Right lung (tissue), 10 donors: ENCODE results near the gene DNAJC25. TPM values are rescaled to one million over a fixed set of nuclear protein-coding genes. Genes with fewer than 3 reads are reported as not detected.
"Not testable (repeated sequence)": the region's sequence is repeated elsewhere in the genome, so short reads cannot be mapped to it uniquely, and the experiment has no call there.

Experiments
- DNase-seq, 2 donors: peaks; one replicate each; pipeline ENCODE4 v3.0.0-alpha.2; 2013
- long read RNA-seq, 8 donors: transcript quantifications; one replicate each; lab custom pipeline, GENCODE V29; 2026
- polyA plus RNA-seq, 5 donors: library from polyadenylated mRNA; unstranded; fragments of 120-200 nt; gene quantifications; one replicate each; pipeline versions ENCODE4 v1.2.1 to v1.2.3, GENCODE V29; 2013; ENCODE audit warnings: inconsistent platforms in 1 of 5, low replicate concordance in 1 of 5; ENCODE audit not compliant: insufficient read length in 5 of 5, insufficient read depth in 1 of 5

DNAJC25 gene
- 10 to 100 TPM; 11.2 to 14.8 (median 13.5) TPM for polyA plus RNA-seq
- long read RNA-seq, donor 1, transcript DNAJC25-201 (4 exons, 2,268 nt), result major isoform, 6 of 15 reads
- long read RNA-seq, donor 1, partial matches to known transcripts, result 6 of 15 reads
- long read RNA-seq, donor 1, other reads (novel, unspliced or antisense), result 0 of 15 reads
- long read RNA-seq, donor 2, partial matches to known transcripts, result 0 of 1 reads
- long read RNA-seq, donor 2, other reads (novel, unspliced or antisense), result 0 of 1 reads
- long read RNA-seq, donor 3, partial matches to known transcripts, result 0 of 4 reads
- long read RNA-seq, donor 3, other reads (novel, unspliced or antisense), result 0 of 4 reads
- long read RNA-seq, donor 4, partial matches to known transcripts, result 0 of 3 reads
- long read RNA-seq, donor 4, other reads (novel, unspliced or antisense), result 0 of 3 reads
- long read RNA-seq, donor 5, partial matches to known transcripts, result 12 of 17 reads
- long read RNA-seq, donor 5, other reads (novel, unspliced or antisense), result 0 of 17 reads
- long read RNA-seq, donor 6, transcript DNAJC25-201 (4 exons, 2,268 nt), result major isoform, 5 of 8 reads
- long read RNA-seq, donor 6, partial matches to known transcripts, result 0 of 8 reads
- long read RNA-seq, donor 6, other reads (novel, unspliced or antisense), result 0 of 8 reads
- long read RNA-seq, donor 7, transcript DNAJC25-201 (4 exons, 2,268 nt), result major isoform, 5 of 9 reads
- long read RNA-seq, donor 7, partial matches to known transcripts, result 0 of 9 reads
- long read RNA-seq, donor 7, other reads (novel, unspliced or antisense), result 0 of 9 reads
- long read RNA-seq, donor 8, partial matches to known transcripts, result 0 of 4 reads
- long read RNA-seq, donor 8, other reads (novel, unspliced or antisense), result 0 of 4 reads

GRCh38 chr9:111631214-111631971 lies at the start of gene DNAJC25:
Gene DNAJC25 (plus strand): TSS chr9:111631334. CDS start chr9:111631408, 74 bp downstream.
- DNase-seq, result peak; percentile 97

GRCh38 chr9:111582888-111583287 lies 48.2 kb upstream of the DNAJC25 start:
- no peak for DNase-seq

DNA sequence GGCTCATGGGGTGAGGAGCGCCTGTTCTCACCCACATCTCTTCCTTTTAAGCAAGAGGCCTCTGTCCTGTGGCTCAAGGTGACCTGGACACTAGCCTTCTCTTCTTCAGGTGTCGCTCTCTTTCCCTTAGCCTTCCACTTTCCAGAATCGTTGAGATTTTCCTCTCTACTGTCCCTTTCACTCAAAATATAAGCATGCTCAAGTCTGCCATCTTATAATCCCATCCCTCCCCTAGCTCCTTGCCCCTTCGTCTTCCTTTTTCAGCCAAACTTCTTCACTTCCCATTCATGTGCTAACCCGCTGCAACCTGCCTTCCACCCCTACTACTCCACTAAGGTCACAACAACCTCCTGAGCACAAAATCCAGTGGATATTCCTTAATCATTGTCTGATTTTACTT lies 44.8 kb upstream of the DNAJC25 start:
- no peak for DNase-seq

GRCh38 chr9:111588846-111589245 lies 42.3 kb upstream of the DNAJC25 start:
- DNase-seq, result no peak

- peak; percentile 54 to 61 for DNase-seq
These were observed 33.0 kb upstream of the DNAJC25 start for GRCh38 chr9:111597852-111598732.

DNA sequence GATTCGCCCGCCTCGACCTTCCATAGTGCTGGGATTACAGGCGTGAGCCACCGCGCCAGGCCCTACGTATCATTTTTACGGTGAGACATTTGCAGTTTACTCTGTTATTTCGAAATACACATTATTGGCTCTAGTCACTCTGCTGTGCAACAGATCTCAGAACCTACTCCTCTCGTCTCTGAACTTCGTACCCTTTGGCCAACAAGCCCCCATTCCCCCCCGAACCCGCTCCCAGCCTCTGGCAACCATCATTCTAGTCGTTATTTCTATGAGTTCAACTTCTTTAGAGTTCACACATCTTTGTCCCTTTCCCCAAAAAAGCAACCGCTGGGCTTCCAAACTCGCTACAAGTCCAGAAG lies 32.4 kb upstream of the DNAJC25 start:
- DNase-seq, result peak in 1 of 2 donors; percentile 60

DNA sequence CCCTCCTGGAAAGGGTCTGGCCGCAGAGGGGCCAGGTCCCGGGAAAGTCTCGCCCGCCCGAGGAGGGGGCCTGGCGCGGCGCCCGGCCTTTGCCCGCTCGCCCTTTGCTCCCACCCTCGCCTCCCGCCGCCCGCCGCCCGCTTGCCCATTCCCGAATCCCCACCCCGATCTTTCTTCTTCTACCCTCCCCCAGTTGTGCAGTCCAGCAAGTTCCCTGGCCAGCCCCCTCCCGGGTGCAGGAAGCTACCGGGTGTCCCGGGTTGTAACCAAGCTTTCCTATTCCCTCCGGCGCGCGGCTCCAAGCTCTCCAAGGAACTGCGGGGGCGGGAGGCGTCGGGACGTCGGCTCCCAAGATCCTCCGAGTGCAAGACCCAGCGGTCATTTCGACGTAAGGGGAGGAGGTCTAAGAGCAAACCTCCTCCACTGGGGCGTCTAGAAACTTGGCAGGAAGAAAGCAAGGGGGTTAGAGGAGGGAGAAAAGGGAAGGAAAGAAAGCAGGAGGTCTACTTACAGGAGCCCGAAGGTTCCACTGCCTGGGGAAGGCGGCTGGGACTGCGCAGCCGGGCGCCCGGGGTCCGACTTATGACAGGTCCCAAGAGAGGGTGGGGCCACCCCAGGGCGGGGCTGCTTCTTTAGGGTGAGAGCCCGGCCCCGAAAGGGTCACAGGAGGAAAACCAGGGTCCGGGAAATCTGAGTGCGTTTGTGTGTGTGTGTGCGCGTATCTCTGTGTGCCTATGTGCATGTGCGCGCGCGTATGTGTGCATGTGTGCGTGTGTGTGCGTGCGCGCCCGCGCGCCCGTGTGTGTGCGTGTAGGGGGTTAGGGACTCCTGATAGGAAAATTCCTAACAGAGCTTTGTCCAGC lies 31.8 kb upstream of the DNAJC25 start, which contains the start of gene PTGR1:
TSS of gene PTGR1 (minus strand) at position 556 of the 863 bp plus-strand sequence. CDS start 2,225 bp downstream, outside the sequence.
- DNase-seq, result peak; percentile 85 to 86

DNA sequence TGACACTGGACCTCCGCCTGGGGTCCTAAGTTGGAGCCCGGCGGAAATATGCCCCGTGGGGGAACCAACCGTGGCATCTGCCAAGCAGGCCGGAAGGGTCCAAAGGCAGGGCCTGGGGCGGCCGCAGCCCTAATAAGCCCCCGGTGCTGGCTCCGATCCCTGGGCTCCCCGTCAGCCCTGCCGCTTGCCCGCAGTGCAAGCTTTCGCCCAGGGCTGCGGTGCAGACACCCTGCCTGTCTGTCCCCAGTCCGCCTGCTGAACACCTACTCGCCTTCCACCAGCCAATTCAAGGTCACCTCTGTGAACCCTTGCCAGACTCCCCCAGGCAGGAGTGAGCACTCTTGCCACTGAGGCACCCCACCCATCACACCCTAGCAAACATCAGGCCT lies 31.2 kb upstream of the DNAJC25 start:
- no peak for DNase-seq

DNA sequence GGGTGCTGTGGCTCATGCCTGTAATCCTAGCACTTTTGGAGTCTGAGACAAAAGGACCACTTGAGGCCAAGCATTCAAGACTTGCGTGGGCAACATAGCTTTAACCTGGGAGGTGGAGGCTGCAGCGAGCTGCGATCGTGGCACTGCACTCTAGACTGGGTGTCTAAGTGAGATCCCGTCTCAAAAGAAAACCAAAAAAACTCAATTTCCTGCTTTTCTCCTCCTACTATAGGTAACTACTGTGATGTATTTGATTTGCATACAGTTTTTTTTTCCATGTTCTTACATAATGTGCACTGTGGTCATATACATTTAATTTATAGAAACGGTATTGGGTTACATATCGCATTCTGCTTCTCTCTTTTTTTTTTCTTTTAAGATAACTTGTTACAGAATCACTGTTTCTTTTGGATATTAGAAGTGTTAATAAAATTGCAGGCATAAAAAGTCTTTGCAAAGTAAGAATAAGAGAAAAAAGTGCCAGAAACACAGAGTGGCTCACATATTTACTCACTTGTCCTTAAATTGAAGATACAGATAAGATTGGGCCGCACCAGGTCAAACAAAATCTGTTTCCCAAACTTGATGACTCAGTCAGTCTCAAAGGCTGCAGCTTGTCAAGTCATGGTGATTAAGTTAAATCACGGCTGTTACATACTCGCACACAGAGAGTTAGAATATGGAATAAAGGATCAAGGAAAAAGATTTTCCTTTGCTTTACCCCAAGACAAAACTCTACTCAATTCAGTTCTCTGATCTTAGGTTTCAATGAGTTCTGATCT lies 29.7 kb upstream of the DNAJC25 start:
- no peak for DNase-seq

GRCh38 chr9:111603041-111603440 lies 28.1 kb upstream of the DNAJC25 start:
- DNase-seq, result no peak

DNA sequence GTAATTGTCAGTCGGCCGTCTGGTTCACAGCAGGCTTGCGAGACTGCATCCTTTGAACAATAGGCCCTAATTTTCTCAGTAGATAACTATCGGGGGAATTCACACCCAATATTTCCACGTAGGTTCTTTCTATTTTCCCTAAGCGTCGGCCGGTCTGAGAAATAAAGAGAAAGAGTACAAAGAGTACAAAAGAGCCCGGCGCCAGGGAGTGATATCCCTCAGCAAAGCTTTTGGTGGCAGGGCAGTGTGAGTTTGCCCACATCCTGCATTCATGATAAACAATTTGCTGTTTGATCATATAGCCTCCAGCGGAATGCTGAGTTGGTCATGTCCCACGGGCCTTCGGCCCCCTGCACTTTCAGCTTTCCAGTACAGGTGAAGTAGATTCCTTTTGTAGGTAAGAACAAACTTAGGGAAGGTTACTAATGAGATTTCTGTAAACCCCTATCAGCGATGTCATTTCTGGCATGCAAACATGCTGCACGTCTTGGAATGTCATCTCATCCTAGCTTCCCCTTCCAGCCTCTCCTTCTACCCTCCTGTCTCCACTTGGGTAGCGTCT lies 27.0 kb upstream of the DNAJC25 start:
- DNase-seq, result no peak

- DNase-seq, result no peak
These were observed 26.0 kb upstream of the DNAJC25 start for GRCh38 chr9:111605041-111605559.

GRCh38 chr9:111610149-111610548 lies 21.0 kb upstream of the DNAJC25 start:
- DNase-seq, result no peak

GRCh38 chr9:111610845-111611244 lies 20.3 kb upstream of the DNAJC25 start:
- no peak for DNase-seq

DNA sequence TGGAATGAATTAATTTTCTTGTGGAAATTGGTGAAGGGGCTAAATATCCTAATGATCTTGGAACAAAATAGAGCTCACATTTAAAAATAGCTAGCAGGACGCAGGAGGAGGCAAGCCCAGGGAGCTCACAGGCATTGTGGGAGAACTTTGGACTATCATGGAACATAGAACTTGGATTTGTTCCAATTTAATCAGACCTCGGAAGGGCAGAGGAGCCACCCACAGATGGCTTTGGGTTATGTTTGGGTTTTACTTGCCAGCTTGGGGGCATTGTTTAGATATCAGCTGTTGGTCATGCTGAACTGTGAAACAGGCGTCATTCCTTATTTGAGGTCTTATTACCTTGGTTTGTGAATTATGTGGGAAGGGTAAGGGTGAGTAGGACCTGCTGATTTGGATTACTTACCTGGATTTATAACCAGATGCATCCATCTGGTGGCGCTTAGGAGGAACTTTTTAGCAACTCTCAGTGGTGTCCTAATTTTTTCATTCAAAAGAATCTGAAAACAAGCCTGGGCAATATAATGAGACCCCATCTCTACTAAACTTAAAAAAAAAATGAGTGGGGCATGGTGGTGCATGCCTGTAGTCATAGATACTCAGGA lies 17.6 kb upstream of the DNAJC25 start:
- DNase-seq, result no peak

DNA sequence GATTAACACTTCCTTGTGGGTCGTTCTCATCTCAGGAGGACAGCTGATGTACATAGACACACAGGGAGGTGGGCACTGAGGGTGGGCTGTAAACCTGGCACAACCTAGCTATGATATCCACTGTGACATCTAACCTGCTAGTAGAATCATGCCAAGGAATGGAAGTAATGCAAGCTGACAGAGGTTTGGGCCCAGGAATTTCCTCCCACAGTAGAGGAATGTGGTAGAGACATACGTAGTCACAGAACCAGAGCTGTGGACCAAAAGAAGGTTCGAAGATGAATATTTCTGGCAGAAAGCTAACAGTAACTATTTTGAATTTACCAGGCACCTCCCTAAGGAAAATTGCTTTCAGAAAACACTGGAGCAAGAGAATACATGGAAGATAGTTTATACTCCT lies 15.2 kb upstream of the DNAJC25 start:
- DNase-seq, result no peak

DNA sequence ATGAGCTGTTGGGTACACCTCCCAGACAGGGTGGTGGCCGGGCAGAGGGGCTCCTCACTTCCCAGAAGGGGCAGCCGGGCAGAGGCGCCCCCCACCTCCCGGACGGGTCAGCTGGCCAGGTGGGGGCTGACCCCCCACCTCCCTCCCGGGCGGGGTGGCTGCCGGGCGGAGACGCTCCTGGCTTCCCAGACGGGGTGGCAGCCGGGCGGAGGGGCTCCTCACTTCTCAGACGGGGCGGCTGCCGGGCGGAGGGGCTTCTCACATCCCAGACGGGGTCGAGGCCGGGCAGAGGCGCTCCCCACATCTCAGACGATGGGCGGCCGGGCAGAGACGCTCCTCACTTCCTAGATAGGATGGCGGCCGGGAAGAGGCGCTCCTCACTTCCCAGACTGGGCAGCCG lies 13.8 kb upstream of the DNAJC25 start:
- not testable (repeated sequence) for DNase-seq
